Dedifferentiated amniotic fluid mesenchymal stem cell (primary cell): ENCODE measurements around the gene SS18L1.
"Not testable (repeated sequence)": the region's sequence is repeated elsewhere in the genome, so short reads cannot be mapped to it uniquely, and the experiment has no call there.

ENCODE experiments used
- DNase-seq: peaks from one replicate; pipeline ENCODE4 v3.0.0-alpha.2; 2016; ENCODE audit errors: extremely low spot score

SS18L1 gene, protein sequence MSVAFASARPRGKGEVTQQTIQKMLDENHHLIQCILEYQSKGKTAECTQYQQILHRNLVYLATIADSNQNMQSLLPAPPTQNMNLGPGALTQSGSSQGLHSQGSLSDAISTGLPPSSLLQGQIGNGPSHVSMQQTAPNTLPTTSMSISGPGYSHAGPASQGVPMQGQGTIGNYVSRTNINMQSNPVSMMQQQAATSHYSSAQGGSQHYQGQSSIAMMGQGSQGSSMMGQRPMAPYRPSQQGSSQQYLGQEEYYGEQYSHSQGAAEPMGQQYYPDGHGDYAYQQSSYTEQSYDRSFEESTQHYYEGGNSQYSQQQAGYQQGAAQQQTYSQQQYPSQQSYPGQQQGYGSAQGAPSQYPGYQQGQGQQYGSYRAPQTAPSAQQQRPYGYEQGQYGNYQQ

DNA sequence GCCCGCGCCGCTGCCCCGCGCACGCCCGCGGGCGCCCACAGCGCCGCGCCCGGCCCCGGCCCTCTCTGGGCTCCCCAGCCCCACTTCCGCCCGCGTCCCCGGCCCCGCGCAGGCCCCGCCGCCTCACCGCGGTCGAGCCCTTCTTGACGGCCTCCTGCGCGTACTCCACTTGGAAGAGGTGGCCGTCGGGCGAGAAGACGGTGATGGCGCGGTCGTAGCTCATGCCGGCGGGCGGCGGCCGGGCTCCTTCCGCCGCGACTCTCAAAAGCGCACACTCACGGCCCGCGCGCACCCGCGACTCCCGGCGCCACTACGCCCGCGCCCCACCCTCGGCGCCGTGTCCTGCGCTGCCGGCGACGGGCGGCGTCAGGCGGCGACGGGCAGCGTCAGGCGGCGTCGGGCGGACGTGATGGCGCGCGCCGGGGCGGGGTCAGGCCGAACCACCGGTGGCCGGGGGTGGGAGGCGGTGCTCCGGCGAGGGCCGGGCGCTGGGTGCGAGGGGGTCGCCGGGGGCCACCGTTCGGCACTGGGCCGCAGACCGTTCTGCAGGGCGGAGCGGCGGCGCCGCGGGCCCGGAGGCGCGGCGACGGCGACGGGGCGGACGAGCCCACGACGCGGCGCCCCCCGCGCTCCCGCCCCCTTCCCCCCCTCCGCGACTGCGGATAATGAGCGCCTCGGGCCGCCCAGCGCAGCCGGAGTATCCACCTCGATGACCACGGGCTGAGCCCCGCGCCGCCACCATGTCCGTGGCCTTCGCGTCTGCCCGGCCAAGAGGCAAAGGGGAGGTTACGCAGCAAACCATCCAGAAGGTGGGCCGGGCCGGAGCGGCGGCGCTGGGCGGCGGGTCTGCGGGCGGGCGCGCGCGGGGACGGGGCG is at the start of gene SS18L1, which contains the start of gene PSMA7:
Gene SS18L1 (plus strand): TSS at position 689 of the 876 bp plus-strand sequence. CDS start 52 bp downstream, at position 741.
Gene PSMA7 (minus strand): TSS at position 314 of the 876 bp plus-strand sequence. CDS start 91 bp downstream, at position 223.
- peak; percentile 67 for DNase-seq

DNA sequence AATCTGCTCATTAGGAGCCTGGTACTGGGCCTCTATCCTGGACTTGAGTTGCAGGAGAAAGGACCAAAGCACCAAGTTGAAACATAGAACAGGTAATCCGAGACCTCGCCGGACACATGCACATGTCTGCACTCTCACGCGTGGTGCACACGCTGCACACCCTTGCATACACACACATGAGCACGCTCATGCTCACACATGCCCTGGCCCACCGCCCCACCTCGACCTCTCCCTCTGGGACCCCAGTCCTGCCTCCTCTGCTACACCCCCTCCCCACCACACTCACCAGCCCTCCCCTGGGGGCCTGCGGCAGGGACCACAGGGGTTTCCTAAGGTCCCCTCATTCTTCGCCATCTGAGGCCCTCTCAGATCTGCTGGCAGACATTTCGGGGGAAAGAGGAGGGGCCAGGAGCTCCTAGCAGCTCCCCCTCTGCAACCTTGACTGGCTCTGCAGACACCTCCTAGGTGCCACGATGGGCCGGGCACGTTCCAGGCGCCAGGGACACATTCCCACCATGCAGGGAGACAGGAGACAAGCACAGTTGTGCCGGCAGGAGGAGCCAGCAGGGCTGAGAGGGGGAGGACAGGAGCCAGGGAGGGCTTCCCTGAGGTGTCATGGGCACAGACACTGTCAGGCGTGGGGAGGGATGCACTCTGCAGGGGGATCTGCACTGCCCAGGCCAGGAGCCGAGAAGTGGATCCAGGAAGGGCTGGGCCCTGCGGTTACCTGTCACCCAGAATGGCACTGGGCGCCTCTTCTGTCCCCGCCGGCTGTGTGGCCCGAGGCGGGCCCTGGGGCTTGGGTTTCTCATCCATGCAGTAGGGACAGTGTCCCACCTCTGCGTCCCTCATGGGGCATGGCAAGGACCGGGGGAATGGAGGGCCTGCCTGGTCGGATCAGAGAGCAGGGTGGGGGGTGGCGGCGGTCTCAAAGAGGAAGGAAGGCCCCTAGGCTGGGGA is 46.9 kb upstream of the SS18L1 start:
- DNase-seq = no peak

DNA sequence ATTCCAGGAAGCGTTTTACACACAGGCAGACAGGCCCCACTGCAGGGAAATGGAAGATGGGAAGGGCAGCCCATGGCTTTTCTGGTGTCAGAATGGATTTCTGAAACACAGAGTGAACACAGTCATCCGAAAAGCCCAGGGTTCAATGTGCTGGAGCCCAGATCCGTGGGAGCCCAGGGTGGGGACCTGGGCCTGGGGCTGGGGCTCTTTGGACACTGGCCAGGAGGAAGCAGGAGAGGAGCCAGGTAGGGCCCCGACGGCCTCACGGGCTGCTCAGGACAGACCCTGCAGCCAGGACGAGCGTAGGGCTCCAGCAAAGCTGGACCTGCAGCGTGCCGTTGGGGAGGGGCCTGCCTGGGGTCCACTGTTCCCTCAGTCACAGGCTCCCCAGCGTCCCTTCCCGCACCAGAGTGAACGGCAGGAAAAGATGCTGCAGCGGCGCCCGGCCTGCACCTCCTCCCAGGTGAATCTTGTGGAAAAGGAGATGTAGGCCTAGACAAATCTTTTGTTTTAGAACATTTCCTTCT is 45.6 kb upstream of the SS18L1 start:
- DNase-seq = no peak

DNA sequence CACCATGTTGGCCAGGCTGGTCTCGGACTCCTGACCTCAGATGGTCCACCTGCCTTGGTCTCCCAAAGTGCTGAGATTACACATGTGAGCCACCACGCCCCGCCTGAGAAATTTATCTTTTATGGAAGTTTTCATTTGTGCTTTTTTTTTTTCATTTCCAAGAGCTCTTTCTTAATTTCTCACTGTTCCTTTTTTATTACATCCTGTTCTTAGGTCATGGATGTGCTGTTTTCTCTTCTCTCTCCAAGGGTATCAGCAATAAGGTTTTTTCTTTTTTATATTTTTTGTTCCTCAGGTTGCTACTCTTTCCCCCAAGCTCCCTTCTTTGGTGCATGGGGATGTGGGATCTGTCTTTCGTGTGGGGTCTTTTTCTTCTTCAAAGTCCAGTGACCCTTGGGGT is 42.5 kb upstream of the SS18L1 start:
- DNase-seq = no peak

DNA sequence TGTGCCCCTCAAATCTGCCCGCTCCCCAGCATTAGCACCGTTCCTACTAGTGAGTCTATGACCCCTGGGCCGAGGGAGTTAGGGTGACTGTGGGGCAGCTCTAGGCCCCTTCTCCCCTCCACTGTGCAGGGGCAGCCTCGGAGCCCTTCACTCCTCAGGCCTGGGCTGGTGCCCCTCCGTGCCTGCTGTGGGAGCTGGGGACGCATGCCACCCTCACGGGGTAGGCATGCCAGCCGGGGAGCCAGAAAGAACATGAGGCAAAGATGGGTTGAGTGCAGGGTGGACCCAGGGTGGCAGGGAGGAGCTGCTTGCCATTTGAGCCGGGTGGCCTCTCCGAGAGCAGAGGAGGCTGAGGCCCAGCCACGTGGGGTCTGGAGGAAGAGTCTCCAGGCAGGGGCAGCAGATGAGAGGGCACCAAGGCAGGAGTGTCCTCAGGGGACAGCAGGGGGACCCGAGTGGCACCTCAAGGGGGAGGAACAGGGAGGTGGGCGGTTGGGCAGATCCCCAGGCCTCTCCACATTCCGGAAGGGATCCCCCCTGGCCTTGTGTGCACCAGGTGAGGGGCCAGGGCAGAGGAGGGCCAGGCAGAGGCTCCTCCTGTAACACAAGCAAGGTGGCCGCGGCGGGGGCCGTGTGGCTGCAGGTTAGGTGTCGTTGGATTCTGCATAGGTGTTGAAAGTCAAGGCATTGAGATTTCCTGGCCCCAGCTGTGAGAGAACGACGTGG is 39.9 kb upstream of the SS18L1 start:
- no peak for DNase-seq

DNA sequence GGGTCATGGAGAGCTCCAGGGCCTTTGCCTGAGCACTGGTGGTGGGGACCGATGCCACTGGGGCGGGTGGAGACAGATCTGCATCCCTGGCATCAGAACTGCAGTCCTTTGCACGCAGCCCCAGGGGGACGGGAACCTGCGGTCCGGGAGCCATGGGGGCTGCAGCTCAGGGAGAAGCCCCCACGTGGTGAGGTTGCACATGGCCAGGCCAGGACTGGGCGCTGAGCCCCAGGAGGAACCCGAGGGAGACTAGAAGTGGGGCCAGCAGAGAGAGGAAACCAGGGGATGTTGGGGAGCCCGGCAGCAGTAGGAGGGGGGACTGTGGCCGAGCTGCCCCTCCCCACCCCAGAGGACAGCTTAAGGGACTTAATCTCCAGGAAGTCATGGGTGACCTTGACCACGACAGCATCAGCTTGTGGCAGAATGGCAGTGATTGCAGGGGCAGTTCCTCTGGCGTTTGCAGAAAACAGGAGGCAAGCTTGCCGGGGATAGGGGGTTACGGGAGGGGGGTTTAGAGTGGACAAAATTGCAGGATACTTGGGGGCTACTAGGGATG is 39.3 kb upstream of the SS18L1 start:
- no peak for DNase-seq

DNA sequence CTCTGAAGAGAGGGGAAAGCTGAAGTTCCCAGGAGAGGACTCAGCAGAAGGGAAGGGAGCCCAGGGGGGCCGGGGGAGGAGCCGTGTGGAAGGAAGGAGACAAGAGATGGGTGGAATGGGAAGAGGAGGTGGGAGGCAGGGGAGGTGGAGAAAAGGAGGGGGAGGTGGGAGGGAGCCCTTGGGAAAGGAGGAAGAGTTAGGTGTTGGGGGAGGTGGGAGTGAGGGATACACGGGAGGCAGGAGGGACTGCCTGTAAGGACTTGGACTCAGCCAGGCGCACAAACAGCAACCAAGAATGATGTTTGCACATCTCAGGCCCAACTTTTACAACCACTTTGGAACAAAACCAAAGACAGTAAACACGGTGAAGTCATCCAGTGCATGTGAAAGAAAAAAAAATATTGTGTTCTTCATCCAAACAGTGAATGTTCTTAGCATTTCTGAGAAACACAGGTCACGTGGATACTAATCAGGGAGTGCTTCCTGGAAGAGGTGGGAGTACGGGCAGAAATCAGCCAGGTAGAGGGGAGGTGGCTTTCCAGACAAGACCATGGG is 38.7 kb upstream of the SS18L1 start:
- DNase-seq = no peak

DNA sequence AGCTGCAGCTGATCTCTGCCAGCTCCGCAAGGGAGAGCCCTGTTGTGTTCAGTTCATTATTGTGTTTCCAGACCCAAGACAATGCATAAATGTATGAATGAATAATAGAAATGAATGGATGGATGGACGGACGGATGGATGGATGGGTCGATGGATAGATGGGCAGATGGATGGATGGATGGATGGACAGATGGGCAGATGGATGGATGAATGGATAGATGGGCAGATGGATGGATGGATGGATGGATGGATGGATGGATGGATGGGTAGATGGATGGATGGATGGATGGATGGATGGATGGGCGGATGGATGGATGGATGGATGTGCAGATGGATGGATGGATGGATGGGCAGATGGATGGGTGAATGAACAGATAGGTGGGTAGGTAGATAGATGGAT is 38.0 kb upstream of the SS18L1 start:
- no peak for DNase-seq

DNA sequence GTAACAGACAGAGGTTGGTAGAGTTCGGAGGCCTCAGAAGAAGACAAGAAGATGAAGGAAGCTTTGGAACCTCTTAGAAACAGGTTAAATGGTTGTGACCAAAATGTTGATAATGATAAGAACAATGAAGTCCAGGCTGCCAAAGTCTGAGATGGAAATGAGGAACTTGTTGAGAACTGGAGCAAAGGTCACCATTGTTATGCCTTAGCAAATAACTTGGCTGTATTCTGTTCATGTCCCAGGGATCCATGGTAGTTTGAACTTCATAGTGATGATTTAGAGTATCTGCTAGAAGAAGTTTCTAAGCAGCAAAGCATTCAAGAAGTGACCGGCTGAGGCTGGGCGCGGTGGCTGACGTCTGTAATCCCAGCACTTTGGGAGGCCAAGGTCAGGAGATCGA is 32.4 kb upstream of the SS18L1 start:
- DNase-seq = no peak

DNA sequence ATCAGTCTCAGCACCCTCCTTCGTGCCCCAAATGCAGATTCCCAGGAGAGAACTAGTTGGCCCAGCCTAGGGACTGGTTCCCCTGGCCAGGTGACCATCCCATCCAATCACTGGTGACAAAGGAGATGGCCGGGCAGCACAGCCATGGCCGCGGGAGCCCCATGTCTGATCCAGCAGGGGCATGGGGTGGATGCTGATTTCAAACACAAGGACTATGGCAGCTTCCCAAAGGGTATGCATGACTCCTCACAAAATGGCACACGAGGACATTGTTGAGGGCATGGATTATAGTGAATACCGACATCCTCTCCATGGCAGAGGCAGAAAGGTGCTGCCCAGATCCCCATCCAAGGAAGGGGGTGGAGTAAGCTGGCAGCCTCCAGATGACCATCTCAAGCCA is 31.2 kb upstream of the SS18L1 start:
- no peak for DNase-seq

DNA sequence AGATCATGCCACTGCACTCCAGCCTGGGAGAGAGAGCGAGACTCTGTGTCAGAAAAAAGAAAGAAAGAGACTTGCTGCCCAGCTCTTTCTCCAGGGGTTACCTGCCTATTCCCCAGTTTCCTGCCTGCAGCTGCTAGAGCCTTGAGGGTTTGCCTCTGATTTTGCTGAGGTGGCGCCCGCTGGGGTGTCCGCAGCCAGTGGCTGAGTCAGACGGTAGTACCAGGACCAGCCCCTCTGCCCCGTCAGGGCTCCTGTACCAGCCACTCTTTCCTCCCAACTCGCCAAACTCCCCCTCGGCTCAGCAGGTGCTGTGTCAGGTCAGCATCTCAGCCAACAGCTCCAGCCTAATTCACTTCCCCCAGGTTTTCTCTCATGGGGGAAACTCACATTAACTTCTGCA is 28.7 kb upstream of the SS18L1 start:
- no peak for DNase-seq

DNA sequence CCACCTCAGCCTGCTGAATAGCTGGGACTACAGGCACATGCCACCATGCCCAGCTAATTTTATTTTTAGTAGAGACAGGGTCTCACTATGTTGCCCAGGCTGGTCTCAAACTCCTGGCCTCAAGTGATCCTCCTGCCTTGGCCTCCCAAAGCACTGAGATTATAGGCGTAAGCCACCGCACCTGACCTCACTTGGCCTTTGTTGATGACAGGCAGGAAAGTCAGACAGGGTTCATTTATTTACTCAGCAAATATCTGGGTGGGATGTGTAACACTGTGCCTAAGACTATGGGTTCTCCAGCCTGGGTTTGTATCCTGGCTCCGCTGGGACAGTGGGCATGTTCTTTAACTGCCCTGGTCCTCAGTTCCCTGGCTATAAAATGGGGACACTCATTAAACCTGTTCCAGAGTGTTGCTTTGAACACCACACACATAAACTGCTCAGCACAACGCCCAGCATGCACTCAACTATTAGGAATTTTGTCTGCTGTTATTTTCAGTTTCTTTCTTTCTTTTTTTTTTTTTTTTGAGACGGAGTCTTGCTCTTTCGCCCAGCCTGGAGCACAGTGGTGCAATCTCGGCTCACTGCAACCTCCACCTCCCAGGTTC is 27.7 kb upstream of the SS18L1 start:
- not testable (repeated sequence) for DNase-seq

DNA sequence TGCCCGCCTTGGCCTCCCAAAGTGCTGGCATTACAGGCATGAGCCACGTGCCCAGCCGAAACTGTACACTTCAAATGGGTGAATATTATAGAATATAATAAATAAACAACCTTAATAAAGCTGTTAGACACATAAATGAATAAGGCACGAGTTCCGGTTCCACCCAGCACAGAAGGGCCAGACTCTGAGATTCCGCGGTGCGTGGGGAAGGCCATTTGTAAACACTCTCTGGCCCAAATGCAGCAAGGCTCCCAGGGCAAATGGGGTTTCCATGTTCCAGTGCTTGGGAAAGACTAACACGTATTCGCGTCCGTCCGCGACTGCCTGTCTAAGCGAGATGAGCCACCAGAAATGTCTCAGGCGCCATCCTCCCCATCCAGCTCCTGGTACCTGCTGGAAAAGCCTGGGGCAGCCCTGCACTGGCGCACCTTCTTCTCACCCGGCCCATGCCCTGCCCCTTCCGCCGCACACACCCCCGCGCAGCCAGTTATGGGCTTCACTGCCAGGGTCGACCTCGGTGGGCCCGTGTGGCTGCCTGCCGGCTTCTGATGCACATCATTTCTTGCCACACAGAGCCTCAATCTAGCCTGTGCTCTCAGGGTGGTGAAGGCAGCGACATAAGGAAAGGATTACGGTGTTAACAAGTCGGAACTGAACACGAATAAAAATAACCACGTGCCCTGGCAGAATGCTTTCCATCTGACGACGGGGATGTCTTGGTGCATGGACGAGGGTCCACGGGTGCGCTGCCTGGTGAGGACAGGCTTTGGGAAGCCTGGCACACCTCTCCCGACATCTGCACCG is 26.8 kb upstream of the SS18L1 start:
- no peak for DNase-seq

DNA sequence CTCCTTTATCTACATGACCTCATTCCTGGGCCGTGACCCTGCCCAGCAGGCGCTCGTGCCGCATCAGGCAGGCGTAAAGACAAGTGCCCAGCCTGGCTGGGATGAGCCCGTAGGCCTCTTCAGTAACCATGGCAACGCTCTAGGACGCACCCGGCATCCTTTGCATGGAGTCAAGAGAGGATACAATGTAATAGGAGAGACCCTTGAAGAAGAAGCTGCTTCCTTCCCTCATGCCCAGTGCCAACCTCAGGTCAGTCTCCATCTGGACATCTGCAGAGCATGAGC is 26.3 kb upstream of the SS18L1 start:
- no peak for DNase-seq

DNA sequence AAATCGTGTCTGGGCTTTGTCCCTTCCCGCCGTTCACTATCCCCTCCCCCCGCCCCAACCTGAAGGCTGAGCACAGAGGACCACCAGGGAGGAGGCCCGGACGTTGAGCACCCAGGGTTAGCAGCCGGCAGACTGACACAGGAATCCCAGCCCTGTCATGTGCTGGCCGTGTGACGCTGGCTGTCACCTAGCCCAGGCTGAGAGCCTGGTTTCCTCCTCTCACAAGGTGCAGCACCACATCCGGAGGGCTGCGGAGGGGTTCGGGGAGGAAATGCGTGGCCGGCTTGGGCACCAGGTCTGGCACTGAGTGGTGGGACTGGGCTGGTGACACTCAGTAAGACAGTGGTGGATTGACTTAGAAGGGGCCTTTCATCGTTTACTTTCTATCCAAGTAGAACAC is 25.9 kb upstream of the SS18L1 start:
- DNase-seq = no peak

DNA sequence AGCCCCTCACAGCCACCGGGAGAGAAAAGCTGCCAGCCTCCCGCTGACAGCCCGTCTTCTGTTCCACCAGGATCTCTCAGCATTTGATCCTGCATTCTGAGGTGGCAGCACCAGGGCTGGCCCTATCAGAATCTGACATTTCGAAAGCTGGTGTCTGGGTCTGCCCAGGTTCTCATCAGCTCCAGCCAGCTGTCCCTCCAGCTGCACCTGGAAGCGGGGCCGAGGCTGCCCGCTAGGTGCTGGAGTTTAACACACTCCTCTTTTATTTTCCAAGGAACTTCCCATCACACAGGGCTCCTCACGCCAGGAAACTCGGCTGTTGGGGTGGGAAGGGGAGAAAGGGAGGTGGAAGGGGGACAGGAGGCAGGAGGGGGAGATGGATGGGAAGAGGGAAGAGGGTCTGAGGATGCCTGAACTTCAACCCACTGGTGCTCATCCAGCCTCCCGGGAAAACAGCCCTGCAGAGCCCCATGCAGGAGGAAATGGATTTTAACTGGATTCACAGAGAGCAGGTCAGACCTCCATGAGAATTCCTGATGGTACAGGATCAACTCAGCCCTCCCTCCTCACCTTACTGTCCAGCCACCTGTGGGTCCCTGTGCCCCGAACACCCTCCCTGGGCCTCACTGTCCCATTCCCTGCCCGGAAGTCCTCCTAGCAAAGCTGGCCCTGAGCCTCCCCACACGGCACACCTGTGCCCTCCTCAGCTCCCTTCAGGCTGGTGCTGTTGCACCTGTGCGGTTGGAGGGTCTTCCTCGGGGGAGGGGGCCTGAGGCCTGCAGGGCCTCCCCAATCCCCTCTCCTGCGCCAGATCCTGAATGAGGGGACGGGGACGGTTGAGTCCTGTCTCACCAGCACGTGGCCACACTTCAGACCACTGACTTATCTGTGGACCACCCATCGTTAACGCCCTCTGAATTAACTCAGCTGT is 25.2 kb upstream of the SS18L1 start:
- DNase-seq = no peak

DNA sequence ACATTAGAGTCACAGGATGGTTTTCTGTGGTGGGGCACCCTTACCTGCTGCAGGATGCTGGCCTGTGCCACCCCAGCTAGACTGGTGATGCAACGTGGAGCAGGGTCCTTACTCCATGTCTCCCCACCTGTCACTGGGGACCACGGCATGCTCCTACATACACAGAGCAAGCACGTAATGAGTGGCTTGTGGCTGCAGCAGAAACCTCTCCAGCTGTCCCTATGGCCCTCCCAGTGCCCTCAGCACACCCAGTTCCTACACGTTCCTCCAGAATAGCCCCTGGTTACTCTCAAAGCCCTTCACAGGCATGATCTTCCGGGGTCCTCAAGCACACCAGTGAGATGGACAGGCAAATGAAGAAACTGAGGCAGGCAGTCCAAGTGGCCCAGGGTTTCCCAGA is 24.5 kb upstream of the SS18L1 start:
- DNase-seq = no peak
